Activated CD8-positive, alpha-beta memory T cell treated with anti-CD3 and anti-CD28 coated beads for 24 hours (primary cell): Measurements from ENCODE around the gene ZBTB42.

ENCODE experiments used
- DNase-seq: peaks from one replicate; pipeline ENCODE4 v3.0.0-alpha.2; 2020

The ZBTB42 gene

DNA sequence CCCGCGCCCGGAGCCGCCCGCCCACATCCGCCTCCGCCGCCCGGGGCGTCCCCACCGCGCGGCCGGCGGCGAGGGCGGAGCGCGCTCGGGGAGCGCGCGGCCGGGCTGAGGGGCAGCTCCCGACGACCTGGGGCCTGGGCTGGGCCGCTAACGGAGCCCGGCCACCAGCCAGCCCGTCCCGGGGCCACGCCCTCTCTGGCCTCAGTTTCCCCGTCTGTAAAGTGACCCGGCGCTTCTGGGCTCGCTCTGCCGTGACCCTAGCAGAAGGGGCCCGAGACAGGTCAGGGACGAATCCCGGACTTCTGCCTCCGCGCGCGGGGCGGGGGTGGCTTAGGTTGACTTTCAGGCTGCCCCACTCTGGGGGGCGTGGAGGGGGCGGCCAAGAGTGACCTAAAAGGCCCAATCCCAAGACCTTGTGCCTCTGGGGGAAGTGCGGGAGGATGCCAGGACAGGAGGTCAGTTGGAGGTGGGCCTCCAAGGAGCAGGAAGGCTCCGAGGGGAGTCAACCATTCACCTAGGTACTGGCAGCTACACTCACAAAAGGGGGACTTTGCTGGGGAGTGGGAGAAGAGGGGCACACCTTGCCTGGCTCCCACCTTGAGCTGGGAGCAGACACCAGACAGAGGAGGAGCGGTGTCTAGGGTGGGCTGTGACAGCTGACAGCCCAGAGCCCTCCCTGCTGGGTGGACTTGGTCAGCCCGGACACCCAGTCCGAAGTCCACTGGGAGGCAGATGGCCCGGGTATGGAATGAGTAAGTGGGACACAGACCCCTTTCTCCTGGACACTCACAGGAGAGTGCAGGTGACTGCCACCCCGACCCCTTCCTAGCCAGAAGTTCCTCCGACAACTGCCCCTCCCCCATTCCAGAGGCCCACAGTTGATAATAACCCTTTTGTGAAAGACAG is 4.9 kb upstream of the ZBTB42 start:
- DNase-seq, result peak; percentile 79

DNA sequence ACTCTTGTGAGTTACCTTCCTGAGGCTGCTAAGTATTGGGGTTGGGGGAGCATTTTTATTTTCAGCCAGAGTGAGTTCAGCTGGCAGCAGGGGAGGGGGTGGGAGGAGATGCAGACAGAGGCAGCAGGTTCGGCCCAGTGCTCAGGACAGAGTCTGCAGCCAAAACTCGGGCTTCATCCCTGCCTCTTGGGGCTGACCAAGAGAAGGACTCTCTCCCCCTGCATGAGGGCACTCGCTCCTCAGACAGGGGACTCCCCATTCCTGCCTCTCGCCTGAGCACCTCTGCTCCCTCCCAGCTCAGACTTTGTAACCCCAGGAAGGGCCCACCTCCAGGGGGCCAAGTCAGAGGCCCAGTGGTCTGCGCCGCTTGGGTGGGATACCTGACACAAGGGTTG is 4.2 kb upstream of the ZBTB42 start:
- DNase-seq, result no peak

DNA sequence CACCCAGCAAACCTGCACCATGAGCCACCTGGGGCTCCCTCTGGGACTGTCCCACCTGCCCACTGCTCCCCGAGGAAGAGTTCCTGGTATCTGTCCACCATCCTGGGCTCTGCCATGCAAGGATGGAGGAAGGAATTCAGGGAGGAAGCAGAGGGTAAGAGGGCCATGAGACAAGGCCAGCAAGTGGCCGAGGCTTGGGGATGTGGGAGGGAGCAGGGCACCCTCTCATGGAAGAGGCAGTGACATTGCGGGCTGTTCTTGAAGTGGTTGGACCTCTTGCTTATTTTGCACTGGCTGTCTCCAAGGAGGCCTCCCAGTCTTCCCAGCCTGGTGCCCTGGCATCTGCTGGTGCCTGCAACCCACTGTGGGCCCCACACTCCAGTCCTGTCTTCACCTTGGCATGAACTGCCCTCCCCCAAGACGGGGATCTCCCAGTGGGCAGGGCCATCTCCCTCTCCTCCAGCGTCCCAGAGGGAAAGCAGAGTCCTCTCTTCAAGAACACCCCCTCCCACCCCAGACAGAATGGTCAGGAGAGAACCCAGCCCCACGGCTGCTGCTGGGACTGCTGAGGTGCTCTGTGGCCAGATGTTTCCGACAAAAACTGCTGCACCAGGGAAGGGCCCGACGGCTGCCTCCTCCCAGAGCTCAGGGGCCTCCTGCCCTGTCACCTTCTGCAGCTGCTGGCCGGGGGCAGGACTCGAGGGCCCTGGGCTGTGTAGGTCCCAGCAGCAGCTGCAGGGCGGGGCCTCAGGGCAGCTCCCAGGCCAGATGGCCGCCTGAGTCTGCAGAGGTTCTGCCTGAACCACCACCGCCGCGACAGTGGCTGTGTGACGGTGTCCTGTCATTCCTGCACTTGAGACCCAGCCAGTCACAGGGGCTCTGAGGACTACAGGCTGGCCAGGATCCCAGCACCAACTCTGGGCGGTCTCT is 3.5 kb upstream of the ZBTB42 start:
- no peak for DNase-seq

DNA sequence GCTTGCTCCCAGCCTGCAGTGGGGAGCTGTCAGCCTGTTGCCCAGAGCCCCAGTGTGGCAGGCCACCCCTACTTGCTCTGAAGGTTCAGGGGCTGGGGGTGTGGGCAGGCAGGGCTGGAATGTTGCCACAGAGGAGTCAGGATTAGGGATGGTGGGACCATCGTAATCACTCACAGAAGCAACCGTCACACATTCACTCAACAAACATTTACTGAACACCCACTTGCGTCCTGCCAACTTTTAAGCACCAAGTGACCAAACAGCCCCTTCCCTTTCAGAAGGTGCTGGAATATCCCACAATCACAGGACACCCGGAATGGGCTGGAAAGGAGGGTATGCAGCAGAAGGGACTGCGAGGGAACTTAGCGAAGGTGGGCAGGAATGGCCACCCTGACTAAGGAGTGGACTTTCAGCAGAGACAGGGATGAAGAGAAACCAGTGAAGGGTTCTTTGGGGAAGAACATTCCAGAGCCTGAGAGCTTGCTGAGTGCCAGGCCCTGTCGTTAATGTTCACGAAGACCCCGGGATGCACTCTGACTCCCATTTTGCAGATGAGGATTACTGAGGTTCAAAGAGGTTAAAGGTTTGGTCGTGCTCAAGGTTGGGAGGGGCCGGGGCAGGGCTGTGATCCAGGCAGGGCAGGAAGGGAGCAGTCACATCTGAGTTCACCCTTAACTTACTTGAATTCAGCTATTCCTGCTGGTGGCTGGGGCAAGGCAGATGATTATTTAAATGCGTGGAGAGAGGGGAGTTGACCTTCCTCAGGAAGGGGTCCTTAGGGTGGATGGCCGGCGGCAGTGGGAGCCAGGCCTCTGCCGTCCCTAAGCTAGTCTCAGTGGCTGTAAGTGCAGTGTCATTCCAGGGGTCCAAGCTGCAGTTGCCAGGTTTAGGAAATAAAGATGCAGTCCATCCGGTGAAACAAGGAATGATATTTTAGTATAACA is 2.3 kb upstream of the ZBTB42 start:
- no peak for DNase-seq

DNA sequence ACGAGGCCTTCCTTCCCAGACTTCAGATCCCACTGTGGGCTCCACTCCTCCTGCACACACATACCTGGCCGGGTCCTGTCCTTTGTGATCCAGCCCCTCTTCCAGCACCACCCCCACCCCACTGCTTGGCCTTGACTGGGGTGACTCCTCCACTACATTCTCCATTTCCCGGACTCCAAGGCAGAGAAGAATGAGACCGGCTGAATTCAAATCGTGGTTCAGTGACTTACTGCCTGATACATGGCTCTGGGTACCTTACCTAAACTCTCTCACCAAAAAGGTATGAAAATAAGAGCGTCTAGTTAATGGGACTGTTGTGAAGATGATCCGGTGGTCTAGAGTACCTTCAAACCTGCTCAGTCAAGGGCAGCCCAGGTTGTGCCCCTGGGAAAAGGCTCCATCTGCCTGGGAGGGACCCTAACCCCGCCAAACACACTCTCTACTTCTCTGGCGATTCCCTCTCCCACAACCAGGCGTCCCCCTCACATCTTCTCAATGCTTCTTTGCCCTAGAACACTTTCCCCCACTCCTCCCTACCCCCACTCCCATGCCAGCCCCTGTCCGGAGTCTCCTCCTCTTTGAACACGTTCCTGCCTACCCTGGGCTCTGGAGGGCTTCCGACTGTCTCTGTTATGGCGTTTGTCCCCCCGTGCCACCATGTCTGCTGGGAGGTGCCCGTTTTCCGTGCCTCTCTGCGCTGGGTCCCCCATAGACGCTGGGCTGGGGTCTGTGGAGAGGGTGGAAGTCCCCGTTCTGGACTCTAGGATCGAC is 1.5 kb upstream of the ZBTB42 start:
- DNase-seq, result no peak

DNA sequence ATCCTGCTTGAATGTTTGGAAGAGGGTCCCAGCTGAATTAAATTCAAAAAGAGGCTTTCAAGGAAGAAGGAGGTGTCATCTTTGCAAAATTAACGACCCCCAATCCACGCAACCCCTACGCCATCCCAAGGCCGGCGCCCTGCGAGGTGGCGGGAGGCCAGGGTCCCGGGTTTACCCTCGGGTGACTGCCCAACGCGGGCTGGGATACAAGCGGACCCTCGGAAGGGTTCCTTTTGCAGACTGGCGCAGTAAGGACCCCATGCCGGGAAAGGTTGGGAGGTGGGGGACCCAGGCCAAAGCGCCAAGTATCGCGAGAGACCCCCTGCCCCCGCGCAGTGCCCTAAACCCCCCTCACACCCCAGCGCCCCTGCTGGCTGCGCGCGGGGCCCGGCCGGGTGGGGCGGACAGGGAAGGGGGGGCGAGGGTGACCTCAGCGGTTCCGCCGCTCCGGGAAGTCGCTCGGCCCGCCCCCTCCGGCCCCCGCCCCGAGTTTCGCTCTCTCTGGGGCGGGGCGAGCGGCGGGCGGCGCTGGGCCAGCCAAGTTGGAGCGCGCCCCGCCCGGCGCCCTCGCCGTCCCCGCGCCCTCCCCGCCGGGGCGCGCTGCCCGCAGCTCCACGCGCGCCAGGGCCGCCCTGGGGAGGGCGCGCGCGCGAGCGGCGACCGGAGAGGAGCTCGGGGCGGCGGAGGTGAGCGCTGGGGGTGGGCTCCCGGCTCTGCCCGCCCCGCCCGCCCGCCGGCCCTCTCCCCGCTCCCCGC is 708 bp upstream of the ZBTB42 start:
- peak; percentile 89 for DNase-seq

DNA sequence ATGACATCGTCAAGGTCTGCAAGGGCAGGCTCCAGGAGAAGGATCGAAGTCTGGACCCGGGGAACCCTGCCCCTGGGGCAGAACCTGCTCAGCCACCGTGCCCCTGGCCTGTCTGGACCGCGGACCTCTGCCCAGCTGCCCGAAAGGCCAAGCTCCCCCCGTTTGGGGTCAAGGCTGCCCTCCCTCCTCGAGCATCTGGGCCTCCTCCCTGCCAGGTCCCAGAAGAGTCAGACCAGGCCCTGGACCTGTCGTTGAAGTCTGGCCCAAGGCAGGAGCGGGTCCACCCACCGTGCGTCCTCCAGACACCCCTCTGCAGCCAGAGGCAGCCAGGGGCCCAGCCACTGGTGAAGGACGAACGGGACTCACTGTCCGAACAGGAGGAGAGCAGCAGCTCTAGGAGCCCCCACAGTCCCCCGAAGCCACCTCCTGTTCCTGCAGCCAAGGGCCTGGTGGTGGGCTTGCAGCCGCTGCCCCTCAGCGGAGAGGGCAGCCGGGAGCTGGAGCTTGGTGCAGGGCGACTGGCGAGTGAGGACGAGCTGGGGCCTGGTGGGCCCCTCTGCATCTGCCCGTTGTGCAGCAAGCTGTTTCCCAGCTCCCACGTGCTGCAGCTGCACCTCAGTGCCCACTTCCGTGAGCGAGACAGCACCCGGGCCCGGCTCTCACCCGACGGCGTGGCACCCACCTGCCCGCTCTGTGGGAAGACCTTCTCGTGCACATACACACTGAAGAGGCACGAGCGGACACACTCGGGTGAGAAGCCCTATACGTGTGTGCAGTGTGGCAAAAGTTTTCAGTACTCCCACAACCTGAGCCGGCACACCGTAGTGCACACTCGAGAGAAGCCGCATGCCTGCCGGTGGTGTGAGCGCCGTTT is 856 bp downstream of the ZBTB42 start:
- no peak for DNase-seq

DNA sequence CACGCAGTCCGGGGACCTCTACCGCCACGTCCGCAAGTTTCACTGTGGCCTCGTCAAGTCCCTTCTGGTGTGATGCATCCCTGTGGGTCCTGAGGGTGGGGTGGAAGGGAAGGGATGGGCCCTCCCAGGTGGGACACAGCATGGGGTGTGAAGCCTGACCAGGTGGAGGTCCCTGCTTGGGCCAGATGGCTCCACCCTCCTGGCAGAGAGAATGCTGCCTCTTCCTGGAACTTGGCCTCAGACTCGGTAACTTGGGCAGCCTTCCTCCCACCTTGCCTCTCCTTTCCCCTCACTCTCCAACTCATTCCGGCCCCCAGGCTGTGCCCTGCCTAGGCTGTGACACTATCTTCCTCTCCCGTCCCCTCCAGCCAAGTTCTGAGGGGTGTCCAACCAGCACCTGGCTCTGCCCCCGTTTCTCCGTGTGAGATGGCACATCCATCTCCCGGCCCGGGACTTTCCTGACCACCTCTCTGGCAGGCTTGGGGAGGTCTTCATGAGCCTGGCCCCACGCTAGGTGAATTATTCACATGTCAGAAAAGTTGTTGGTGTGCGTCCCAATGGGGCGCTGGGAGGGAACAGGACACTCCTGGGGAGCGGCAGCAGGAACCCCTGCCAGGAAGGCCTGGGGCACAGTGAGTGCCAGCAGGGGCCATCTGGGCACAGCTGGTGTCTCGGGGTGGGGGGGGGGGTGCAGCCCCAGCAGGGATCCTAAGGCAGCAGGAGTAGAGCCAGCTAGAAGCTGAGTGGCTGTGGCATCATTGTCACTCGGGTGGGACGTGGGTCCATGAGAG is 1.7 kb downstream of the ZBTB42 start:
- DNase-seq, result no peak

DNA sequence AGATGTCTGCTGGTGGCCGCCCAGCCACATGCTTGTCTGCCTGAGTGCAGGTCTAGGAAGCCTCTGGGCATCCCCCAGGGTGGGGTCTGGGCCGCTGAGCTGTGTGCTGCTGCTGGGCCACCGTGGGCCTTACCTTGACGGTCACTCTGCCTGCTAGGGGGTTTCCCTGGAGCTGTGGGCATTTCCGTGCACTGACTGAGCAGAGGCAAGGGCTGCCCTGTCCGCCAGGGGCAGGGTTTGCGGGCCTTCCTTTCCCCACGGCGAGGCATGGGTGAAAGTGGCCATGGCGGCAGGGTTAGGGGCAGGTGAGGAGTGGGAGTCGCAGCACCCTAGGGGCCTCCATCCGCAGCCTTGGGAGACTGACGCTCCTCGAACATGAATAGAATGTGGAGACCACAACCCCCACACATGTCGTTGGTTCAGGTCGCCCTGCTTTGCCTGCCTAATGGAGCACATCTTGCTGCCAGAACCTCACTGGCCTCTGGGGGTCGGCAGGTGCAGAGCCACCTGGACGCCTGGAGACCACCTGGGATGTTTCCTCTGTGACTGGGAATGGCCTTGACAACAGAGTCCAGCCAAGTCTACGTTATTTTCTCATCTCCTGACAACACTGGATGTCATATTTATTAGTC is 2.5 kb downstream of the ZBTB42 start:
- DNase-seq, result no peak

DNA sequence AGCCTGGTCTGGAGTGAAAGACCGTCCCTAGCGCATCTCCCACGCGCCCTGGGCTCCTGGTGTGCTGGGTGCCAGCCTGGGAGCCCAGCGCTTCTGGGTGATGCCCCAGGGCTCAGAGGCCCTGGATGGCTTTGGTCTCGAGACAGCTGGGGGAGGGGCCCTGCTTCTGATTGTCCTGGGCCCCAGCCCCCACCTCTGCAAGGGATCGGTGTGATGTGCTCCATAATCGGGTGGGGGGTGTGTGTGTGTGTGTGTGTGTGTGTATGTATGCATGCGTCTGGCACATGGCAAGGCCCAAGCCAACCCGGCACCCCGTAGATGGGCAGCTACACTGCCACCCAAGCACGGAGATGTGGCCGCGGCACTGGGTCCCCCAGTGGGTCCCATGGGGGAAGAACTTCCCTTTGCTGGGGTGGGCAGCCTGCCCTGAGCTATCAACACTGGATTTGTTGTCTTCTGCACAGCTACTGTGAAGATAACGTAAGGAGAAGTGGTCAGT is 3.1 kb downstream of the ZBTB42 start:
- no peak for DNase-seq

DNA sequence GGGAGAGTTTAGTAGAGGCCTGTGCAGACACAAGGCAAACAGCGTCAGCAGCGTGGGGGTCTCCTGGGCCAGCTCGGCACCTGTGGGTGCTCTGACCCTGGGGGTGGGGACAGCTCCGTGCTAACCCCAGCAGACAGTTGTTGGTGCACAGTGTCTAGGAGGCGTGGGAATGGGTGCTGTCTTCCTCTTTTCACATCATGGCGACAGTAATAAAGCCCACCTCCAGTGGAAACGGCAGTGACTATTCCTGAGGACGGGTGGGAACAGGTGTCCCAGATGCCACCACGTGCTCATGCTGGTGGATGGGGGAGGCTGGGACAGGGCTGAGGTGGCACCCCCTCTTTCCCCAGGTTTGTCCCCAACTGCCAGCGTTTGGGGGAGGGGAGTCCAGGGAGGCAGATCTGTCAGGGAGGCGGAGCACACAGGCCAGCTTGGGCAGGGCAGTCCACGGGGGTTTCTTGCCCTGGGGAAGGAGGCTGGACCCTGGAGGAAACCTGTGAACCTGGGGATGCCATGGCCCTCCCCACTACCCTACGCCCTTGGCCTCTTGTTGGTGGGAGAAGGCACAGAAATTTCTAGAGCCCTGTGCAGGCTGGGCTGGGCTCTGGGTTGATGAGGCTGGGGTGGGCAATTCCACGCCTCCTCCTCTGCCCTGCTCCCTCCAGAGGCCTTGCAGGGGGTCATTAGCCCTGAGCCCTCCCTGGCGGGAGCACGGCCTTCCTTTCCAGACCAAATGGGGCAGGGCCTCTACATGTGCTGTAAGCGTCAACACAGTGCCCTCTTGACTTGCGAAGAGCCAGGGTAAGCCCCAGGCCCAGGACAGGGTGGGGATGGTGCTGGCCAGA is 3.8 kb downstream of the ZBTB42 start:
- DNase-seq, result no peak

DNA sequence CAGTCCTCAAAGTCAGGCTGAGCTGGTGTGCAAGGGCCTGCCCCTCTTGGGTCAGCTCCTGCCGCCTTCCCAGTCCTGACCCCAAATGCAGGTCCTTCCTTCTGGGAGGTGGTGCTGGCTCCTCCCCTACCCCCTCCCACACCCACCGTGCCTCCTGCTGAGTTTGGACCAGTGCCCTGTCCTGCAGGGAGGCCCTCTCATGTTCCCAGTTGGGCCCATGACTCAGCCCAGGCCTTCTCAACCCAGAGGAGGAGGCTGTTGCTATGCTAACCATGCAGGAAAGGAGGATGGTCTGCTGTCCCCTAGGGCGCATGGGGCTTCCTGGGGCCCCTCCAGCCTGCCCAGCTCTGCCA is 4.4 kb downstream of the ZBTB42 start:
- no peak for DNase-seq

DNA sequence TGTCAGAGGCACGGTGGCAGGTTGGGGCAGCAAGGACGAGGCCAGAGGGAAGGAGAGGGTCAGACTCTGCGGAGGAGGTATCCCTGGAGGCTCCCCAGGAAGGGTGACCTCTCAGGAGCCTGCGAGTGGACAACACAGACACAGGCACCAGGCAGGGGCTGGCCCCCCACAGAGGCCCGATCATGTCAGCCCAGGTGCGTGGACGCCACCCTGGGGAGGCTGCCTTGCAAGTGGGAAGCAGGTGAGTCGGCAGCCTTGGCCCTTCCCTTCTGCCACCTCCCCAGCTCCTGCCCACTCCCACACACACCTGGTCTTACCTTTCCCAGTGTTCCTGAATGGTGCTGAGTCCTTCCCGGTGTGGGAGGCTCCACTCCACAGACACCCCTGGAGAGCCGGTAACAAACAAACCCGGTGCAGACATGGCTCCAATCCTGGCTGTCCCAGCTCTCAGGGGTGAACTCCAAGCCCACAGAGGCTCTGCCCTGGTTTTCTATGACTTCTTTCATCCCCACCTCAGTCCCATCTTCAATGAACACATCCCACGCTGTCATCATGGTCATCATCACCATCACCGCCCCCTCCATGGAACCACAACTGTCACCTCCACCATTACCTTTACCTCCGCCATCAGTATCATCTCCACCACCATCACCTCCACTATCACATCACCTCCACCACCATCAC is 5.2 kb downstream of the ZBTB42 start:
- DNase-seq, result no peak

DNA sequence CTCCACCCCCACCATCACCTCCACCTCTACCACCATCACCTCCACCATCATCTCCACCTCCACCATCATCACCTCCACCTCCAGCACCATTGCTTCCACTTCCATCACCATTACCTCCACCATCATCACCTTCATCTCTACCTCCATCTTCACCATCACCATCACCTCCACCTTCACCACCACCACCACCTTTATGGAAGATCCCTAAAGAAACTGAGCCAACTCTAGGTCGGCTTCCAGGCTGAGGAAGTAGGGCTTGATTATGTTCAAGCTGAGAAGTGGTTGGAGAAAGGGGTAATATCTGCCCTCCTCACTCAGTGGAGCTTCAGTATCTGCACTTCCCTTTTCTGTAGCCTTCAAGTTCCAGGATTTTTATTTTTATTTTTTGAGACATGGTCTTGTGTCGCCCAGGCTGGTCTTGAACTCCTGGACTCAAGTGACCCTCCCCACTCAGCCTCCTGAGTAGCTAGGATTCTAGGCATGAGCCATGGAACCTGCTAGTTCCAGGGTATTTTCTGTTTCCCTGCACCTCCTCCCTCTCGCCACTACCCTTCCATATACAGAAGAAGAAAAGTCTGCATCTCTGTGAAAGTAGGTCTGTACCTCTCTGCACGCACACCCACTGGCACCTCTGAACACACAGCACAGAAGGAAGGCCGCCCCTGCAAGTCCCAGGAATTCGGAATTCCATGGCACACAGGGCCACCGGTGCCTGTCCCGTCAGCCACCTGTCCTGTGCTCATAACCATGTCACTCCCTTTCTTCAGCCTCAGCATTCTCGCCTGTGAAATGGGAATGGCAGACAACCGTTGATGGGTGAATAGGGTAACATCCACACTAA is 5.9 kb downstream of the ZBTB42 start:
- no peak for DNase-seq

DNA sequence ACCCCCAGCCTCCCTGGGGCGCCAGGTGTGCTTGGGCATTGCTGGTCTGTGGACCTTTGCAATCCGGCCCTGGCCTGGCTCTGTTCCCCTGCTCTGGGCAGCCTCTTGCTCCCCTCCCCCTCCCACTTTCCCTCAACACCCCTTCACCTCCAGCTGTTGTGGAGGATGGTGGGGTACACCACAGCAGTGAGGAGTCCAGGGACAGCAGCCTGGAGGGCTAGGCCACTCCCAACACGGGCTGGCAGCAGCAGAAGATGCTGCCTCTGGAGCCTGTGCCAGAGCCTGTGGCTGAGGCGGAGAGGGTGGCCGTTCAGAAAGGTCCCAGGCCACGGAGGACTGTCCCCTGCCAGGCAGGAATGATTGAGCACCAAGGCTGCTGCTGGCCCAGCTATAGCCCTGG is 7.6 kb downstream of the ZBTB42 start:
- DNase-seq, result no peak

DNA sequence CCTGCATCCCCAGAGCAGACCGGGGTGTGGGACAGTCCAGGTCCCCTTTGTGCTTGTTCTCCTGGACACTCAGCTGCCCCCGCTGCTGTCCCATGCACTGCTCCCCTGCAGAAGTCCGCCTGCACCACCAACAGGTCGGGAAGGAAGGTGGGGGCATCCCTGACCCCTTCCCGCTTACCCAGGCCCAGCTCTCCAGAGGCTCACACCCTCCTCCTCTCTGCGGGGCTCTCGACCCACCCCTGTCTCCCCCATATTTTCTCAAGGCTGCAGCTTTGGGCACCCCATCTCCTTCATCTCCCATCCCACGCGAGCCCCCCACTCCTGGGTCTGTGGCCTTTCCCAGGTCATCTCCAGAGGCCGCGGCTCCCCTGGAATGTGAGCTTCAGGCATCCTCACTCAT is 9.4 kb downstream of the ZBTB42 start:
- DNase-seq, result no peak
